Activated CD8-positive, alpha-beta memory T cell treated with anti-CD3 and anti-CD28 coated beads for 48 hours (primary cell): Measurements from ENCODE around the gene PDAP1.
"Not testable (repeated sequence)": the region's sequence is repeated elsewhere in the genome, so short reads cannot be mapped to it uniquely, and the experiment has no call there.

Experiments
- DNase-seq, 3 experiments: peaks; one replicate each; pipeline ENCODE4 v3.0.0-alpha.2; 2020; ENCODE audit warnings: low read depth in 2 of 3, low spot score in 2 of 3

PDAP1 gene

GRCh38 chr7:99397297-99397983 is 11.0 kb downstream of the PDAP1 start:
- DNase-seq: no peak

GRCh38 chr7:99396418-99397296 is 11.7 kb downstream of the PDAP1 start:
- no peak for DNase-seq

GRCh38 chr7:99395616-99396327 is 12.6 kb downstream of the PDAP1 start:
- no peak for DNase-seq

- no peak for DNase-seq
Observed at GRCh38 chr7:99394188-99394502, 14.3 kb downstream of the PDAP1 start.

GRCh38 chr7:99393355-99394187 is 14.8 kb downstream of the PDAP1 start:
- DNase-seq: no peak

- peak; percentile 44 to 62 (median 51) for DNase-seq
Observed at GRCh38 chr7:99392659-99393354, 15.6 kb downstream of the PDAP1 start.

GRCh38 chr7:99392046-99392445 is 16.4 kb downstream of the PDAP1 start:
- no peak for DNase-seq

GRCh38 chr7:99390941-99391602 is 17.3 kb downstream of the PDAP1 start:
- no peak for DNase-seq

- DNase-seq: no peak
Observed at GRCh38 chr7:99389772-99390171, 18.6 kb downstream of the PDAP1 start.

GRCh38 chr7:99387912-99388311 is 20.5 kb downstream of the PDAP1 start:
- DNase-seq: no peak

GRCh38 chr7:99387239-99387635 is 21.2 kb downstream of the PDAP1 start:
- DNase-seq: not testable (repeated sequence)

GRCh38 chr7:99386584-99387238 is 21.7 kb downstream of the PDAP1 start:
- no peak for DNase-seq

GRCh38 chr7:99385564-99385963 is 22.8 kb downstream of the PDAP1 start:
- no peak for DNase-seq

- no peak for DNase-seq
Observed at GRCh38 chr7:99384523-99384922, 23.9 kb downstream of the PDAP1 start.

- DNase-seq: no peak
Observed at GRCh38 chr7:99383791-99384370, 24.5 kb downstream of the PDAP1 start.

- DNase-seq: no peak
Observed at GRCh38 chr7:99383203-99383602, 25.2 kb downstream of the PDAP1 start.

GRCh38 chr7:99381664-99382075 is 26.7 kb downstream of the PDAP1 start:
- DNase-seq: no peak

- peak; percentile 56 to 81 (median 70) for DNase-seq
Observed at GRCh38 chr7:99380823-99381663, 27.4 kb downstream of the PDAP1 start.
